ENCODE data around the gene MISFA.
"Not testable (repeated sequence)": the region's sequence is repeated elsewhere in the genome, so short reads cannot be mapped to it uniquely, and the experiment has no call there.

The MISFA gene

GRCh38 chr11:18599739-18600230, at the start of gene MISFA:
Gene MISFA, plus strand, starts transcription at chr11:18599789. Its CDS starts 140 bp downstream, at chr11:18599929.
- DNase-seq (ENCODE audit: low read depth in 2 of 2): no peak

- DNase-seq (ENCODE audit: low read depth in 2 of 2): no peak
These were observed 36.4 kb upstream of the MISFA start for GRCh38 chr11:18563090-18563730.

GRCh38 chr11:18564149-18564548, 35.4 kb upstream of the MISFA start:
- no peak for DNase-seq (ENCODE audit: low read depth in 2 of 2)

- no peak for DNase-seq (ENCODE audit: low read depth in 2 of 2)
These were observed 33.2 kb upstream of the MISFA start for GRCh38 chr11:18566406-18566805.

GRCh38 chr11:18567081-18567480, 32.5 kb upstream of the MISFA start:
- DNase-seq (ENCODE audit: low read depth in 2 of 2): peak; percentile 25 to 34

- DNase-seq (ENCODE audit: low read depth in 2 of 2): no peak
These were observed 24.2 kb upstream of the MISFA start for GRCh38 chr11:18575361-18575760.

- DNase-seq (ENCODE audit: low read depth in 2 of 2): no peak
These were observed 20.5 kb upstream of the MISFA start for GRCh38 chr11:18578975-18579598.

GRCh38 chr11:18580113-18580766, 19.3 kb upstream of the MISFA start:
- DNase-seq (ENCODE audit: low read depth in 2 of 2): no peak

- DNase-seq (ENCODE audit: low read depth in 2 of 2): no peak
These were observed 17.8 kb upstream of the MISFA start for GRCh38 chr11:18581825-18582224.

- peak; percentile 68 for DNase-seq (ENCODE audit: low read depth in 2 of 2)
These were observed 11.0 kb upstream of the MISFA start, which contains the start of gene UEVLD for GRCh38 chr11:18588297-18589252. Gene UEVLD, minus strand, starts transcription at chr11:18588734. Its CDS starts 80 bp downstream, at chr11:18588654.

- no peak for DNase-seq (ENCODE audit: low read depth in 2 of 2)
These were observed 9.0 kb upstream of the MISFA start for GRCh38 chr11:18590571-18590970.

GRCh38 chr11:18594088-18594487, 5.5 kb upstream of the MISFA start:
- not testable (repeated sequence) for DNase-seq (ENCODE audit: low read depth in 2 of 2)

- no peak for DNase-seq (ENCODE audit: low read depth in 2 of 2)
These were observed 4.4 kb upstream of the MISFA start for GRCh38 chr11:18594999-18595749.

GRCh38 chr11:18600915-18601569, 1.5 kb downstream of the MISFA start:
- no peak for DNase-seq (ENCODE audit: low read depth in 2 of 2)

GRCh38 chr11:18608376-18608775, 8.8 kb downstream of the MISFA start:
- DNase-seq (ENCODE audit: low read depth in 2 of 2): no peak

GRCh38 chr11:18611196-18611595, 11.6 kb downstream of the MISFA start:
- no peak for DNase-seq (ENCODE audit: low read depth in 2 of 2)

- DNase-seq (ENCODE audit: low read depth in 2 of 2): no peak
These were observed 12.8 kb downstream of the MISFA start for GRCh38 chr11:18612394-18612793.

- no peak for DNase-seq (ENCODE audit: low read depth in 2 of 2)
These were observed 15.1 kb downstream of the MISFA start for GRCh38 chr11:18614667-18615066.

- DNase-seq (ENCODE audit: low read depth in 2 of 2): no peak
These were observed 16.2 kb downstream of the MISFA start for GRCh38 chr11:18615628-18616392.
